Hematopoietic multipotent progenitor cell treated with erythropoietin and hydrocortisone succinate and interleukin-3 and kit ligand, for 4 days (in vitro differentiated cells): Measurements from ENCODE around the gene KRTAP19-3.
"Not testable (repeated sequence)": the region's sequence is repeated elsewhere in the genome, so short reads cannot be mapped to it uniquely, and the experiment has no call there.

ENCODE experiments used
- DNase-seq: peaks from one replicate; pipeline ENCODE4 v3.0.0-alpha.2; 2015

The KRTAP19-3 gene

GRCh38 chr21:30491963-30492428, at the start of gene KRTAP19-3:
Gene KRTAP19-3, minus strand, starts transcription at chr21:30492013. Its CDS starts 56 bp downstream, at chr21:30491957.
- DNase-seq: no peak

DNA sequence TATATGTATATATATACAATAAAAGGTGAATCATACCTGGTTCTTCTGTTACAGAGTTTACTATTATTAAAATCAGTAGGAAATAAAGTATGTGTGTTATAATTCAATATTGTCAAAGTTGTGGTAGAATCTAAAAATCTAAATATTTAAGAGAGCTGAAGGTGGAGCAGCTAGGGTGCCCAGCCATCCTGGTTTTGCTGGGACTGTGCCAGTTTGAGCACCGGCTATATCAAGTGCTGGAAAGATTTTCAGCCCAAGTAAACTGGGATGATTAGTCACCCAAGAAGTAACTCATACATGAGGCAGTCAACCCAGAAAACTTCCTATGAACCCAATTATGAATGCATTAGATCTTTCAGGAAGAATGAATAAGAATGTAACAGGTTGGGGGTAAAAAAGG, 27.1 kb upstream of the KRTAP19-3 start:
- DNase-seq: no peak

DNA sequence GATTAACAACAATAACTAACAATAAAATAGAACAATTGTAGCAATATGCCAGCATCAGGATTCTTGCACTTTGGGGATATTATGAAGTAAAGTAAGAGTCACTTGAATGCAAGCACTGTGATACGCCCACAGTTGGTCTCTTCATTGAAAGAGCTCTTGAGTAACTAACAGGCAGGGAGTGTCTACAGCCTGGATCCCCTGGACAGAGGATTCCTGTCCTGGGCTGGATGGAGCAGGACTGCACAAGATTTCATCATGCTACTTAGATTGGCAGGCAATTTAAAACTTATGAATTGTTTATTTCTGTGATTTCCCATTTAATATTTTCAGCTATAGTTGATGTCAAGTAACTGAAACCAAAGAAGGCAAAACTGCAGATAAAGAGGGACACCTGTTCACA, 23.9 kb upstream of the KRTAP19-3 start:
- no peak for DNase-seq

GRCh38 chr21:30505621-30506205, 13.9 kb upstream of the KRTAP19-3 start:
- DNase-seq: not testable (repeated sequence)

- DNase-seq: no peak
Measured at GRCh38 chr21:30502041-30502440, 10.2 kb upstream of the KRTAP19-3 start, which contains the start of gene KRTAP19-5. Gene KRTAP19-5, minus strand, starts transcription at chr21:30502141. Its CDS starts 51 bp downstream, at chr21:30502090.

- no peak for DNase-seq
Measured at GRCh38 chr21:30497065-30497464, 5.3 kb upstream of the KRTAP19-3 start, which contains the start of gene KRTAP19-4. Gene KRTAP19-4, minus strand, starts transcription at chr21:30497165. Its CDS starts 55 bp downstream, at chr21:30497110.

GRCh38 chr21:30487336-30487735, 4.5 kb downstream of the KRTAP19-3 start, which contains the start of gene KRTAP19-2:
Gene KRTAP19-2, minus strand, starts transcription at chr21:30487436. Its CDS starts 88 bp downstream, at chr21:30487348.
- DNase-seq: no peak

DNA sequence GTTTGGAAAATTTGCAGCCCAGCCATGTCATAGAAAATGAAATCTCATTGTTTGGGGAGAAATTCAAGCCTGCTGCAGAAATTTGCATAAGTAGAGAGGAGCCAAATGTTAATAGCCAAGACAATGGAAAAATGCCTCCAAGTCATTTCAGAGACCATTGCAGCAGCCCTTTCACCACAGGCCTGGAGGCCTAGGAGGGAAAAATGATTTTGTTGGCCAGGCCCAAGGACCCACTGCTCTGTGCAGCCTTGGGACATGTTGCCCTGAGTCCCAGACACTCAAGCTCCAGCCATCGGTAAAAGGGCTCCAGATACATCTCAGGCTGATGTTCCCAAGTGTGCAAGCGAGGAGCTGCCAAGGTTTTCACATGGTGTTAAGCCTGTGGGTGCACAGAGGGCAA, 5.6 kb downstream of the KRTAP19-3 start:
- DNase-seq: no peak

GRCh38 chr21:30482130-30482529, 9.7 kb downstream of the KRTAP19-3 start:
- no peak for DNase-seq

DNA sequence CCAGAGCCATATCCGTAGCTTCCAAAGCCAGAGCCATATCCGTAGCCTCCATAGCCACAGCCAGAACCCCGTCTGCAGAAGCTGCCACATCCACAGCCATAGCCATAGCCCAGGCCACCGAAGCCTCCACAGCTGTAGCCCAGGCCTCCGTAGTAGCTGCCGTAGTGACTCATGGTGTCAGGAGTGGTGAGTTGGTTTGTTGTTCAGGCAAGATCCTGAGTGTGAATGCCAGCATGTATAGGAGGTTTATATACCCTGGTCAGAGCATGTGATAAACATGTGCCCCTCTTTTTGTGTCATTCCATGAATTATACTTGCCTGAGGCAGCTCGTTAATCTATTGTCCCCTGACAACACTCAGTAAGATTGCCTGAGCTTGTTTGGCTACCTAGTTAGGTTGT, 11.7 kb downstream of the KRTAP19-3 start, which contains the start of gene KRTAP19-1:
Gene KRTAP19-1 (minus strand): TSS at position 223 of the 400 bp plus-strand sequence. CDS start 50 bp downstream, at position 173.
- DNase-seq: no peak

DNA sequence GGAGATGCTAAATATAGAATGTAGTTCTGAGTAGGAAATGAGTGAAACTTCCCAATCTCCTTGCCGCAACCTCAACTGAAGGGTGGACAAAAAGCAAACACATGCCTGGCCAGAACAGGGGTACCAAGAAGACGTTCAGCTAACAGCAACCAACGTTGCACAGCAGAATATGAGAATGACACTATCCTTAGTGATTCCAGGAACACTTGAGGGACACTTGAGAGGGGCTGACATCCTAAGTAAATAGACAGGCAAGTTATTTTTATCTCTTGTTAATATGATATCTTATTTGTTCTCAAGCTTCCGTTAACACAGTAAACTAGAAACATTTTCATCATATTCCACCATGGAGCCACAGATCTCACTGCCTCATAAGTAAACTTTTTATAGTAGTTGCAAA, 12.6 kb downstream of the KRTAP19-3 start:
- no peak for DNase-seq

GRCh38 chr21:30478004-30478403, 13.8 kb downstream of the KRTAP19-3 start:
- no peak for DNase-seq

- no peak for DNase-seq
Measured at GRCh38 chr21:30468900-30469714, 22.7 kb downstream of the KRTAP19-3 start.

GRCh38 chr21:30463713-30464112, 28.1 kb downstream of the KRTAP19-3 start:
- peak; percentile 14 for DNase-seq

GRCh38 chr21:30448514-30448913, 43.3 kb downstream of the KRTAP19-3 start:
- no peak for DNase-seq

DNA sequence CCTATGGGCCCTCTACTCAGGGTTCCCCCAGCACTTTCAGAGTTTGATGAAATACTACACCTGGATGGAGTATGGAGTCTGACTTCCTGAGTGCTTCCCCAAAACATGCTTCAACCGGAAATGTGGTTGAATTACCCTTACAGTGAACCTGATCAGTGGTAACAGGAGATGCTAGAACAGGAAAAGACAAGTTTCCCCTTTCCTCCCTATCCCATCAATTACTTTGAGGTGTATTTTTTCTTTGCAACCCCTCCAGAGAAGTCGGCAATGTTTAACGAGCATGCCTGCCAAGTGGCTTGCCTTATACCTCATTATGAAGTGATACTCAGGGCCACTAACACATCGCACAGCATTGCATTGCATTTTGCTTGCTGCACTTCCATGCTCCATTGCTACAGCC, 44.8 kb downstream of the KRTAP19-3 start:
- no peak for DNase-seq

DNA sequence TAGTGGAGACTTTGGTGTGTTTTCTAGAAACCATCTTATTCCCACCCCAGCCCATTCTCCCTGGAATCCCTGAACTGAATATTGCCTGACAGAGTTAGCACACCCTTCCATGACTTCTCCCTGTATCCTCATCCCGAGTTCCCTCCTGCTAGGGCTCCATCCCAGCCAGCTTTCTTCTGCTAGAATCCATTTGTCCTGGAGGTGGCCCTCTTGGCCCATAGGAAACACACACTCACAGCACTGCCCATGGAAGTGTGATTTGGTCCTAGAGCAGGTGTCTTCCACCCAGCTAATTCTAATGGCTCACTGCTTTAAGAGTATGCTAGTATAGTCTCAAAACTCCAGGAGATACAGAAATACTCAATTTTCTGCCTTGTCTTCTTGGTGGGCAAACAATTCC, 47.6 kb downstream of the KRTAP19-3 start:
- no peak for DNase-seq

DNA sequence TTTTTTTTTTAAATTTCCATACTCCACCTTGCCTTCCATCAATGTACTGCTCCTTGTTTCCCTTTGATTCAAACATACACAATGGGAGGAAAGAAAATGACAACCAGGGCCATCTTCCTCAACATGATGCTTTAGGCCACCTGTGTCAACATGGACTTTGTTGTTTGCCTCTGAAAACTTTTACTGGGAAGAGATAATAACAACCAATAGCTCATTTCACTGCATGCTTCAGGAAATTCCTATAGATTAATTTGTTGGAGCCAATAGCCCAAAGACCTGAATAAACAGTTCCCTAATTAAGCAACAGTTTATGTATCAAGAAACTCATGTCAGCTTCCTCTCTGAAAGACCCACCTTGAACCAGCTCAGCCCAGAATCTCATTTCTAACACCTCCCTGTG, 48.6 kb downstream of the KRTAP19-3 start:
- no peak for DNase-seq
